AG09309 (cell line): ENCODE data around the gene SELENOM.

ENCODE experiments used
- DNase-seq: peaks from one replicate; pipeline ENCODE4 v3.0.0-alpha.2; 2010; ENCODE audit warnings: low read depth
- H3K4me3 ChIP-seq: 2 replicates; pipeline ENCODE4 v1.5.1; 2011; ENCODE audit warnings: mild to moderate bottlenecking, low read depth, low read length, moderate library complexity; ENCODE audit not compliant: control insufficient read depth
- CTCF ChIP-seq: IDR thresholded peaks from 2 replicates; pipeline ENCODE4 v1.5.1; 2011; ENCODE audit warnings: mild to moderate bottlenecking, low read depth, low read length, inconsistent platforms; ENCODE audit not compliant: insufficient read depth, control insufficient read depth; ENCODE audit errors: missing control alignments

Gene SELENOM

GRCh38 chr22:31107894-31108218 lies 488 bp upstream of the SELENOM start:
- TF ChIP-seq CTCF, result no peak
- peak overlapping the region; percentile 22; the same call in 1 of the 2 replicates for H3K4me3 ChIP-seq
- no peak for DNase-seq

GRCh38 chr22:31106731-31107177 lies 614 bp downstream of the SELENOM start:
- no peak for DNase-seq
- TF ChIP-seq CTCF, result no peak
- peak overlapping the region; percentile 91 for H3K4me3 ChIP-seq

GRCh38 chr22:31106001-31106571 lies 1.3 kb downstream of the SELENOM start:
- H3K4me3 ChIP-seq, result peak overlapping the region; percentile 91
- TF ChIP-seq CTCF, result peak; percentile 41
- no peak for DNase-seq

GRCh38 chr22:31105282-31105929 lies 2.0 kb downstream of the SELENOM start:
- TF ChIP-seq CTCF, result no peak
- no peak for DNase-seq
- peak overlapping the region; percentile 91 for H3K4me3 ChIP-seq

- H3K4me3 ChIP-seq, result no peak overlapping the region
- no peak for DNase-seq
- peak; percentile 52 for TF ChIP-seq CTCF
These were observed 2.5 kb downstream of the SELENOM start for GRCh38 chr22:31104869-31105268.

GRCh38 chr22:31103899-31104694 lies 3.3 kb downstream of the SELENOM start:
- H3K4me3 ChIP-seq, result no peak overlapping the region
- no peak for TF ChIP-seq CTCF
- no peak for DNase-seq
